Mesenchymal stem cell (in vitro differentiated cells and primary cell): ENCODE results near the gene GPHN.

Experiments used
- DNase-seq: peaks from one replicate; pipeline ENCODE4 v3.0.0-alpha.2; 2013
- H2AFZ ChIP-seq: one replicate; pipeline ENCODE4 v1.6.1; 2013; ENCODE audit warnings: low read depth, mild to moderate bottlenecking, control low read depth, inconsistent platforms, low read length, moderate library complexity
- H2AK5ac ChIP-seq: 2 replicates; pipeline ENCODE4 v1.6.1; 2013; ENCODE audit warnings: low read length, moderate library complexity, mild to moderate bottlenecking, inconsistent platforms; ENCODE audit not compliant: severe bottlenecking
- H2BK120ac ChIP-seq: one replicate; pipeline ENCODE4 v1.6.1; 2013; ENCODE audit warnings: low read depth, mild to moderate bottlenecking, inconsistent platforms, low read length, moderate library complexity
- H2BK12ac ChIP-seq, 2 experiments: one replicate each; pipeline ENCODE4 v1.6.1; 2013; ENCODE audit warnings: inconsistent platforms in 2 of 2, low read length in 2 of 2, mild to moderate bottlenecking in 2 of 2, moderate library complexity in 2 of 2, control low read depth in 1 of 2
- H2BK15ac ChIP-seq: one replicate; pipeline ENCODE4 v1.6.1; 2013; ENCODE audit warnings: mild to moderate bottlenecking, low read depth, inconsistent platforms; ENCODE audit not compliant: poor library complexity, severe bottlenecking
- H2BK5ac ChIP-seq: 2 replicates; pipeline ENCODE4 v1.6.1; 2013; ENCODE audit warnings: low read depth, mild to moderate bottlenecking, low read length, control low read depth, inconsistent platforms; ENCODE audit not compliant: poor library complexity, severe bottlenecking
- H3K14ac ChIP-seq, 2 experiments: one replicate each; pipeline ENCODE4 v1.6.1; 2013; ENCODE audit warnings: inconsistent platforms in 2 of 2, low read length in 2 of 2, control low read depth in 1 of 2, mild to moderate bottlenecking in 1 of 2, moderate library complexity in 1 of 2
- H3K18ac ChIP-seq, 2 experiments: one replicate each; pipeline ENCODE4 v1.6.1; 2013; ENCODE audit warnings: inconsistent platforms in 2 of 2, low read length in 2 of 2, control low read depth in 1 of 2, low read depth in 1 of 2, mild to moderate bottlenecking in 1 of 2
- H3K23ac ChIP-seq, 2 experiments: one replicate each; pipeline ENCODE4 v1.6.1; 2013; ENCODE audit warnings: inconsistent platforms in 2 of 2, low read length in 2 of 2, mild to moderate bottlenecking in 2 of 2, moderate library complexity in 2 of 2, control low read depth in 1 of 2
- H3K27ac ChIP-seq: 2 replicates; pipeline ENCODE4 v1.5.1; 2013; ENCODE audit warnings: mild to moderate bottlenecking, moderate library complexity, low read length, control low read depth, inconsistent platforms; ENCODE audit not compliant: poor library complexity, severe bottlenecking
- H3K27me3 ChIP-seq, 2 experiments: 2 replicates each; pipeline versions ENCODE4 v1.6.1 to v1.7.0; 2013; ENCODE audit warnings: low read length in 2 of 2, mild to moderate bottlenecking in 2 of 2, moderate library complexity in 2 of 2, control low read depth in 1 of 2, inconsistent platforms in 1 of 2; ENCODE audit not compliant: control insufficient read depth in 1 of 2, insufficient read depth in 1 of 2
- H3K36me3 ChIP-seq, 2 experiments: 2 replicates each; pipeline versions ENCODE4 v1.6.1 to v1.7.0; 2013; ENCODE audit warnings: low read length in 2 of 2, control low read depth in 1 of 2, inconsistent platforms in 1 of 2, low read depth in 1 of 2, mild to moderate bottlenecking in 1 of 2; ENCODE audit not compliant: insufficient read depth in 2 of 2, control insufficient read depth in 1 of 2
- H3K4ac ChIP-seq, 2 experiments: one replicate each; pipeline ENCODE4 v1.6.1; 2013; ENCODE audit warnings: inconsistent platforms in 2 of 2, low read length in 2 of 2, mild to moderate bottlenecking in 2 of 2, moderate library complexity in 2 of 2, control low read depth in 1 of 2, low read depth in 1 of 2
- H3K4me1 ChIP-seq: 2 replicates; pipeline ENCODE4 v1.6.1; 2013; ENCODE audit warnings: low read depth, low read length, control low read depth; ENCODE audit not compliant: control insufficient read depth, insufficient read depth
- H3K4me2 ChIP-seq: 2 replicates; pipeline ENCODE4 v1.6.1; 2013; ENCODE audit warnings: low read length, mild to moderate bottlenecking, inconsistent platforms; ENCODE audit not compliant: poor library complexity, severe bottlenecking
- H3K4me3 ChIP-seq, 2 experiments: 2 replicates each; pipeline versions ENCODE4 v1.5.1 to v1.7.0; 2013; ENCODE audit warnings: low read length in 2 of 2, mild to moderate bottlenecking in 2 of 2, control low read depth in 1 of 2, low read depth in 1 of 2; ENCODE audit not compliant: insufficient read depth in 1 of 2
- H3K79me1 ChIP-seq: replicated peaks from 2 replicates; pipeline ENCODE4 v1.6.1; 2013; ENCODE audit warnings: mild to moderate bottlenecking, control low read depth, low read length, inconsistent platforms; ENCODE audit not compliant: poor library complexity, severe bottlenecking
- H3K9ac ChIP-seq: 2 replicates; pipeline ENCODE4 v1.7.0; 2013; ENCODE audit warnings: mild to moderate bottlenecking, low read length, moderate library complexity
- H3K9me3 ChIP-seq: 2 replicates; pipeline ENCODE4 v1.7.0; 2013; ENCODE audit warnings: mild to moderate bottlenecking, low read length; ENCODE audit not compliant: control insufficient read depth
- H4K8ac ChIP-seq: one replicate; pipeline ENCODE4 v1.6.1; 2013; ENCODE audit warnings: inconsistent platforms, mild to moderate bottlenecking, low read length, moderate library complexity
- H4K91ac ChIP-seq: one replicate; pipeline ENCODE4 v1.6.1; 2013; ENCODE audit warnings: mild to moderate bottlenecking, low read length, inconsistent platforms
- WGBS: methylation state at CpG from one replicate; pipeline ENCODE4 v1.1.7; 2013; ENCODE audit warnings: mixed read lengths; 5-methylcytosine and 5-hydroxymethylcytosine counted together

The GPHN gene

DNA sequence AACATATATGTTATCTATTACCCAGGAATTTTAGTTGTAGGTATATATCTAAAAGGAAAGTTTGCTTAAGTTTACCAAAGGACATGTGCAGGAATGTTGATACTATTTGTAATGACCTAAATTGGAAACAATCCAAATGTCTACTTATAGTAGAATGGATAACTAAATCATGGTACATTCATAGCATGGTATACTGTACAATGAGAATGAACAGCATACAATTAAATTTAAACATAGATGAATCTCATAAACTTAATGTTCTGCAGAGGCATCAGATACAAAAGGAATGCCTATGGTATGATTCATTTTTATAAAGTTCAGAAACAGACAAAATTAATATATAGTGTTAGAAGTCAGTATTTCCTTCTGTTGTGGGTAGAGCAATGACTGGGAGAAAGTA lies 135.4 kb downstream of the GPHN start:
- H3K23ac ChIP-seq: no peak overlapping the region
- no peak overlapping the region for H2BK15ac ChIP-seq
- no peak overlapping the region for H3K18ac ChIP-seq
- H3K4me3 ChIP-seq: no peak overlapping the region
- H3K14ac ChIP-seq: no peak overlapping the region
- DNase-seq: no peak
- H3K9ac ChIP-seq: no peak overlapping the region
- H2AFZ ChIP-seq: no peak overlapping the region
- no peak overlapping the region for H4K91ac ChIP-seq
- H2AK5ac ChIP-seq: no peak overlapping the region
- H3K4ac ChIP-seq: no peak overlapping the region
- no peak overlapping the region for H4K8ac ChIP-seq
- H2BK5ac ChIP-seq: no peak overlapping the region
- no peak overlapping the region for H2BK12ac ChIP-seq
- no peak overlapping the region for H3K4me2 ChIP-seq
- H2BK120ac ChIP-seq: no peak overlapping the region
- H3K27me3 ChIP-seq: no peaks in the 10 kb centered on the region
- peaks cover 2% of the 10 kb centered on the region for H3K4me1 ChIP-seq
- no peak overlapping the region for H3K27ac ChIP-seq
- H3K36me3 ChIP-seq: no peaks in the 10 kb centered on the region
- no peaks in the 10 kb centered on the region for H3K9me3 ChIP-seq
- peaks cover 6% of the 10 kb centered on the region for H3K79me1 ChIP-seq

DNA sequence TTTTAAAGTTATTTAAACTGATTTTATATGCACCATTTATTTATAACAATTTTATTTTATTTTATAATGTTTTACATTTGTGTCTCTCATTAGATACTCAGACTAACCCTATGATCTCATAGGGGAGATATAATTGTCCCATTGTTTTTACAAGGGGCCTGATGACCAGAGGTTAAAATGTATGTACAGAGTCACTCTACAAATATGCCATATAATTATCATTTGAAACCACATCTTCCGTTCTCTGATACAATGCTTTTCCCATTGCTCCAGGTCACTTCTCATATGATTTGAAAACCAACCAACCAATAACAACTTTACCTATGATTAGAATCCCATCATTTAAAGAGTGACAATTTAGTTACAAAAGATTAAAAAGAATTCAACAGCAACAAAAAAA lies 137.8 kb downstream of the GPHN start:
- Histone ChIP-seq H3K79me1 (peaks cover 3% of the 10 kb centered on the region), H2BK15ac (no peak overlapping the region), H4K8ac (no peak overlapping the region), H2BK12ac (no peak overlapping the region), H2BK120ac (no peak overlapping the region), H3K9ac (no peak overlapping the region), H2AK5ac (no peak overlapping the region), H3K23ac (no peak overlapping the region), H2BK5ac (no peak overlapping the region), H3K18ac (no peak overlapping the region), H3K27me3 (no peaks in the 10 kb centered on the region), H3K4me2 (no peak overlapping the region), H3K4me1 (peaks cover 2% of the 10 kb centered on the region), H2AFZ (no peak overlapping the region), H3K4me3 (no peak overlapping the region), H3K4ac (no peak overlapping the region), H3K27ac (no peak overlapping the region), H3K36me3 (no peaks in the 10 kb centered on the region), H3K9me3 (no peaks in the 10 kb centered on the region), H4K91ac (no peak overlapping the region), H3K14ac (no peak overlapping the region)
- WGBS: 22% methylated on average over 1 of the region's 1 CpG
- no peak for DNase-seq

DNA sequence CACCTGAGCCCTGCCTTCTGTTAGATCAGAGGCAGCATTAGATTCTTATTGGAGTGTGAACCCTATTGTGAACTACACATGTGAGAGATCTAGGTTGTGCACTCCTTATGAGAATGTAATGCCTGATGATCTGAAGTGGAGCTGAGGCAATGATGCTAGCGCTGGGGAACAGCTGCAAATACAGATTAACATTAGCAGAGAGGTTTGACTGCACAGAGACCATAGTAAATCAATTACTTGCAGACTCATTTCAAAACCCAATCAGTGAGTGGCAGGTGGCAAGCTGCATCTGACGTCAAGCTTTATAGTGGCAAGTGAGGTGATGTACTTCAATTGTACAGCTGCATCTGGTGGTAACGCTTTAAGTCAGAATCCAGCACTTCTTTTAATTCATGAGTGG lies 141.6 kb downstream of the GPHN start:
- DNase-seq: no peak
- Histone ChIP-seq H3K27me3 (no peaks in the 10 kb centered on the region), H3K36me3 (no peaks in the 10 kb centered on the region), H3K4ac (no peak overlapping the region), H3K4me3 (no peak overlapping the region), H3K23ac (no peak overlapping the region), H3K79me1 (peaks cover 5% of the 10 kb centered on the region), H3K4me1 (peaks cover 7% of the 10 kb centered on the region), H4K91ac (no peak overlapping the region), H3K4me2 (no peak overlapping the region), H2AFZ (no peak overlapping the region), H2BK5ac (no peak overlapping the region), H3K9me3 (no peaks in the 10 kb centered on the region), H2BK12ac (no peak overlapping the region), H4K8ac (no peak overlapping the region), H2BK120ac (no peak overlapping the region), H2AK5ac (no peak overlapping the region), H2BK15ac (no peak overlapping the region), H3K18ac (no peak overlapping the region), H3K14ac (no peak overlapping the region), H3K27ac (no peak overlapping the region), H3K9ac (no peak overlapping the region)
- 100% methylated on average over 2 of the region's 3 CpGs for WGBS

DNA sequence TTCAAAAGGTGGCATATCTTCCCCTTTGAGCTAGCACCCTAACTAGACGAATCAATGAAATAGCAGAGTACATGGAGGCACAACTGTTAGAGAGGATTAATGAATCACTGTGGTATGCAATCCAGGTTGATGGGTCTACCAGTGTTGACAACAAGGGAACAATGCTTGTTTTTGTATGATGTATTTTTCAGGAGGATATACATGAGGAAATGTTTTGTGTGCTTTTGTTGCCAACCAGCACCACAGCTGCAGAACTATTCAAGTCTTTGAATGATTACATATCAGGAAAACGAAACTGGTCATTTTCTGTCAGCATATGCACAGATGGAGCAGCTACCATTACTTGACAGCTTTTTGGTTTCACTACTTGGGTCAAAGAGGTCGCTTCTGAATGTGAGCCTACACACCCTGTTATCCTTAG lies 142.6 kb downstream of the GPHN start:
- H2BK15ac ChIP-seq: no peak overlapping the region
- no peak overlapping the region for H3K4ac ChIP-seq
- H3K79me1 ChIP-seq: peaks cover 2% of the 10 kb centered on the region
- no peak for DNase-seq
- no peak overlapping the region for H3K23ac ChIP-seq
- 91% methylated on average over 3 of the region's 3 CpGs for WGBS
- no peak overlapping the region for H2BK12ac ChIP-seq
- H3K14ac ChIP-seq: no peak overlapping the region
- no peak overlapping the region for H4K91ac ChIP-seq
- H3K18ac ChIP-seq: no peak overlapping the region
- H2AFZ ChIP-seq: no peak overlapping the region
- H3K27me3 ChIP-seq: no peaks in the 10 kb centered on the region
- no peak overlapping the region for H3K27ac ChIP-seq
- no peak overlapping the region for H3K4me2 ChIP-seq
- no peaks in the 10 kb centered on the region for H3K9me3 ChIP-seq
- H3K4me1 ChIP-seq: peaks cover 4% of the 10 kb centered on the region
- no peaks in the 10 kb centered on the region for H3K36me3 ChIP-seq
- no peak overlapping the region for H2BK5ac ChIP-seq
- no peak overlapping the region for H4K8ac ChIP-seq
- H2BK120ac ChIP-seq: no peak overlapping the region
- no peak overlapping the region for H3K9ac ChIP-seq
- no peak overlapping the region for H3K4me3 ChIP-seq
- no peak overlapping the region for H2AK5ac ChIP-seq
